Smooth muscle cell (in vitro differentiated cells): ENCODE measurements around the gene DYNC2LI1. TPM values are rescaled to one million over a fixed set of nuclear protein-coding genes. Genes with fewer than 3 reads are reported as not detected.

ENCODE experiments used
- DNase-seq: peaks from one replicate; lab custom pipeline; 2025; ENCODE audit not compliant: unreplicated experiment; lab: John Stamatoyannopoulos, UW
- H2AFZ ChIP-seq: fragments of 200-600 bp; sonication (generic); 2 replicates; pipeline ENCODE4 v1.6.0; 2016; ENCODE audit warnings: antibody characterized with exemption, low read depth, mild to moderate bottlenecking
- H3F3A ChIP-seq: fragments of 200-600 bp; sonication (generic); 2 replicates; pipeline ENCODE4 v1.6.0; 2017; ENCODE audit warnings: antibody characterized with exemption, low read depth
- H3K27ac ChIP-seq: fragments of 200-600 bp; sonication (generic); 2 replicates; pipeline ENCODE4 v1.5.1; 2016; ENCODE audit warnings: low read depth, mild to moderate bottlenecking
- H3K27me3 ChIP-seq: fragments of 200-600 bp; sonication (generic); 2 replicates; pipeline ENCODE4 v1.6.1; 2016; ENCODE audit warnings: low read depth, mild to moderate bottlenecking
- H3K36me3 ChIP-seq: fragments of 200-600 bp; sonication (generic); 2 replicates; pipeline ENCODE4 v1.5.1; 2016; ENCODE audit warnings: low read depth
- H3K4me1 ChIP-seq: fragments of 200-600 bp; sonication (generic); 2 replicates; pipeline ENCODE4 v1.5.1; 2016; ENCODE audit warnings: low read depth
- H3K4me2 ChIP-seq: fragments of 200-600 bp; sonication (generic); 2 replicates; pipeline ENCODE4 v1.6.0; 2016; ENCODE audit warnings: mild to moderate bottlenecking
- H3K4me3 ChIP-seq: fragments of 200-600 bp; sonication (generic); 2 replicates; pipeline ENCODE4 v1.5.1; 2016; ENCODE audit warnings: mild to moderate bottlenecking
- H3K79me2 ChIP-seq: fragments of 200-600 bp; sonication (generic); 2 replicates; pipeline ENCODE4 v1.6.0; 2016; ENCODE audit warnings: low read depth, mild to moderate bottlenecking
- H3K9ac ChIP-seq: fragments of 200-600 bp; sonication (generic); 2 replicates; pipeline ENCODE4 v1.6.0; 2016; ENCODE audit warnings: low read depth
- H3K9me3 ChIP-seq: fragments of 200-600 bp; sonication (generic); replicated peaks from 2 replicates; pipeline ENCODE4 v1.5.1; 2016; ENCODE audit warnings: low read depth
- H4K20me1 ChIP-seq: fragments of 200-600 bp; sonication (generic); 2 replicates; pipeline ENCODE4 v1.6.0; 2016; ENCODE audit warnings: low read depth
- WGBS: methylation state at CpG from one replicate; pipeline ENCODE4 v1.1.7; 2016; ENCODE audit warnings: low lambda C conversion rate; 5-methylcytosine and 5-hydroxymethylcytosine counted together
- polyA plus RNA-seq: library from polyadenylated mRNA; unstranded; fragments of >200 nt; fragmentation: Nextera tagmentation; extraction: Ambion mirVana; gene quantifications from 2 replicates; pipeline ENCODE4 v1.2.1, GENCODE V29; 2016
- total RNA-seq: library from RNA; depleted of rRNA; stranded (reverse); fragments of >200 nt; gene quantifications from 2 replicates; pipeline ENCODE4 v1.2.3, GENCODE V29; 2014
- TF ChIP-seq, protein P1 (sequence below): fragments of 200-600 bp; sonication (generic); IDR thresholded peaks from 2 replicates; pipeline ENCODE4 v1.5.1; 2017; ENCODE audit warnings: borderline replicate concordance, mild to moderate bottlenecking, antibody characterized with exemption; ENCODE audit not compliant: insufficient read depth, poor library complexity, severe bottlenecking

Gene DYNC2LI1
- total and polyA plus RNA-seq, 2 experiments from 2014 or later = 22.0 to 46.7 TPM

GRCh38 chr2:43837831-43838559, 64.2 kb downstream of the DYNC2LI1 start:
- TF ChIP-seq, protein P1, sequence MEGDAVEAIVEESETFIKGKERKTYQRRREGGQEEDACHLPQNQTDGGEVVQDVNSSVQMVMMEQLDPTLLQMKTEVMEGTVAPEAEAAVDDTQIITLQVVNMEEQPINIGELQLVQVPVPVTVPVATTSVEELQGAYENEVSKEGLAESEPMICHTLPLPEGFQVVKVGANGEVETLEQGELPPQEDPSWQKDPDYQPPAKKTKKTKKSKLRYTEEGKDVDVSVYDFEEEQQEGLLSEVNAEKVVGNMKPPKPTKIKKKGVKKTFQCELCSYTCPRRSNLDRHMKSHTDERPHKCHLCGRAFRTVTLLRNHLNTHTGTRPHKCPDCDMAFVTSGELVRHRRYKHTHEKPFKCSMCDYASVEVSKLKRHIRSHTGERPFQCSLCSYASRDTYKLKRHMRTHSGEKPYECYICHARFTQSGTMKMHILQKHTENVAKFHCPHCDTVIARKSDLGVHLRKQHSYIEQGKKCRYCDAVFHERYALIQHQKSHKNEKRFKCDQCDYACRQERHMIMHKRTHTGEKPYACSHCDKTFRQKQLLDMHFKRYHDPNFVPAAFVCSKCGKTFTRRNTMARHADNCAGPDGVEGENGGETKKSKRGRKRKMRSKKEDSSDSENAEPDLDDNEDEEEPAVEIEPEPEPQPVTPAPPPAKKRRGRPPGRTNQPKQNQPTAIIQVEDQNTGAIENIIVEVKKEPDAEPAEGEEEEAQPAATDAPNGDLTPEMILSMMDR = no peak
- H3K27me3 ChIP-seq = no peaks in the 10 kb centered on the region
- H3K4me1 ChIP-seq = no peaks in the 10 kb centered on the region
- DNase-seq = no peak
- H3K9me3 ChIP-seq = no peaks in the 10 kb centered on the region
- 93% methylated on average over 21 of the region's 21 CpGs for WGBS
- no peak overlapping the region for H3K27ac ChIP-seq
- H3K4me2 ChIP-seq = no peak overlapping the region
- no peaks in the 10 kb centered on the region for H4K20me1 ChIP-seq
- H3K9ac ChIP-seq = no peak overlapping the region
- no peaks in the 10 kb centered on the region for H3K36me3 ChIP-seq
- no peak overlapping the region for H3K4me3 ChIP-seq
- no peaks in the 10 kb centered on the region for H3K79me2 ChIP-seq
- H3F3A ChIP-seq = no peaks in the 10 kb centered on the region
- no peak overlapping the region for H2AFZ ChIP-seq

GRCh38 chr2:43838560-43839267, 64.9 kb downstream of the DYNC2LI1 start, which contains the start of the genes ABCG5 and ABCG8:
TSS of gene ABCG5 (minus strand) at chr2:43838839. CDS start at chr2:43838679, 160 bp downstream.
TSS of gene ABCG8 (plus strand) at chr2:43838971. CDS start at chr2:43839054, 83 bp downstream.
- Histone ChIP-seq H3K36me3 (no peaks in the 10 kb centered on the region), H4K20me1 (no peaks in the 10 kb centered on the region), H3K4me1 (no peaks in the 10 kb centered on the region), H3K79me2 (no peaks in the 10 kb centered on the region), H3F3A (no peaks in the 10 kb centered on the region), H3K27ac (no peak within 1 kb of the TSS), H3K9ac (no peak within 1 kb of the TSS), H2AFZ (no peak within 1 kb of the TSS), H3K4me3 (no peak within 1 kb of the TSS), H3K9me3 (no peaks in the 10 kb centered on the region), H3K4me2 (no peak within 1 kb of the TSS), H3K27me3 (no peaks in the 10 kb centered on the region)
- TF ChIP-seq, protein P1 = no peak
- no peak for DNase-seq
- WGBS = 93% methylated on average over 20 of the region's 20 CpGs

GRCh38 chr2:43839776-43840564, 66.1 kb downstream of the DYNC2LI1 start:
- no peaks in the 10 kb centered on the region for H3K27me3 ChIP-seq
- H4K20me1 ChIP-seq = no peaks in the 10 kb centered on the region
- H3K79me2 ChIP-seq = no peaks in the 10 kb centered on the region
- no peak overlapping the region for H3K4me2 ChIP-seq
- no peaks in the 10 kb centered on the region for H3K4me1 ChIP-seq
- no peaks in the 10 kb centered on the region for H3K9me3 ChIP-seq
- WGBS = 88% methylated on average over 14 of the region's 14 CpGs
- no peak for DNase-seq
- H3K36me3 ChIP-seq = no peaks in the 10 kb centered on the region
- no peak overlapping the region for H3K4me3 ChIP-seq
- no peak overlapping the region for H3K9ac ChIP-seq
- H2AFZ ChIP-seq = no peak overlapping the region
- TF ChIP-seq, protein P1 = no peak
- H3F3A ChIP-seq = no peaks in the 10 kb centered on the region
- no peak overlapping the region for H3K27ac ChIP-seq
